Breast epithelium (tissue), 3 donors: ENCODE data around the gene CCK.

Experiments
- POLR2A ChIP-seq: fragments of 450-650 bp; IDR thresholded peaks from one replicate; pipeline ENCODE4 v1.6.1; 2016; ENCODE audit warnings: antibody characterized with exemption, mild to moderate bottlenecking, moderate library complexity
- TF ChIP-seq, protein P1 (sequence below), 3 donors: fragments of 450-650 bp; IDR thresholded peaks; one replicate each; pipeline ENCODE4 v1.5.1; 2016 to 2017; ENCODE audit warnings: antibody characterized with exemption in 3 of 3, mild to moderate bottlenecking in 3 of 3, moderate library complexity in 3 of 3

DNA sequence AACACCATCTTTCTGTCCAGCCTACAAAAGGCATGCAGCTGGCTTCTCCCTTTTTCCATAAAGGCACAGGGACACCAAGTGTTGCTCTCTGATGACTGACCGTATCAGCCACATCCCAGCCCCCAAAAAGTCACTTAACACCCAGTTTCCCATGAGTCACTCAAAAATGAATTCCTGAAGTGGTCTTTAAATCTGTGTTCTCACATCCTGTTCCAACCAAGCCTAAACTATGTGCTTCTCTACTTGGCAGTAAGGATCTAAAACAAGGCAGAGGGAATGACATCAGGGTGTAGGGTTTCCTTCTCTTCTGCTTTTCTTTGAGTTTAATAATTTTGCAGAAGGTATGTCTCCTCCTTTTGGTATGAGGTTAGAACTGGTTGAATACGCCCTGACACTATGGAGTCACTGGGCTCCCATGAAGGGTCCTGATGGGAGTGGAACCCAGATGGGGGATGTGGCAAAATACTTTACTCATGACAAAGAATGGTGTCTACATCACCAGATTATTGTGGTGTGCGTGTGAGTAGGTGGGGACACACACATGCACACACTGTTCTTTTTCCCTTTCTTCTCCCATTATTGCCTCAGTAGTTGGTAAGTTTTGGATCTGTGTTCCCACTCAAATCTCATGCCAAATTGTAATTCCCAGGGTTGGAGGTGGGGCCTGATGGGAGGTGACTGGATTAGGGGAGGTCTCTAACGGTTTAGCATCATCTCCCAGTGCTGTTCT lies 35.6 kb upstream of the CCK start:
- TF ChIP-seq, protein P1, sequence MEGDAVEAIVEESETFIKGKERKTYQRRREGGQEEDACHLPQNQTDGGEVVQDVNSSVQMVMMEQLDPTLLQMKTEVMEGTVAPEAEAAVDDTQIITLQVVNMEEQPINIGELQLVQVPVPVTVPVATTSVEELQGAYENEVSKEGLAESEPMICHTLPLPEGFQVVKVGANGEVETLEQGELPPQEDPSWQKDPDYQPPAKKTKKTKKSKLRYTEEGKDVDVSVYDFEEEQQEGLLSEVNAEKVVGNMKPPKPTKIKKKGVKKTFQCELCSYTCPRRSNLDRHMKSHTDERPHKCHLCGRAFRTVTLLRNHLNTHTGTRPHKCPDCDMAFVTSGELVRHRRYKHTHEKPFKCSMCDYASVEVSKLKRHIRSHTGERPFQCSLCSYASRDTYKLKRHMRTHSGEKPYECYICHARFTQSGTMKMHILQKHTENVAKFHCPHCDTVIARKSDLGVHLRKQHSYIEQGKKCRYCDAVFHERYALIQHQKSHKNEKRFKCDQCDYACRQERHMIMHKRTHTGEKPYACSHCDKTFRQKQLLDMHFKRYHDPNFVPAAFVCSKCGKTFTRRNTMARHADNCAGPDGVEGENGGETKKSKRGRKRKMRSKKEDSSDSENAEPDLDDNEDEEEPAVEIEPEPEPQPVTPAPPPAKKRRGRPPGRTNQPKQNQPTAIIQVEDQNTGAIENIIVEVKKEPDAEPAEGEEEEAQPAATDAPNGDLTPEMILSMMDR (IDR thresholded peaks at IDR 0.05): no peak
- TF ChIP-seq POLR2A: no peak
